ENCODE results near the gene CILP2.

The CILP2 gene

DNA sequence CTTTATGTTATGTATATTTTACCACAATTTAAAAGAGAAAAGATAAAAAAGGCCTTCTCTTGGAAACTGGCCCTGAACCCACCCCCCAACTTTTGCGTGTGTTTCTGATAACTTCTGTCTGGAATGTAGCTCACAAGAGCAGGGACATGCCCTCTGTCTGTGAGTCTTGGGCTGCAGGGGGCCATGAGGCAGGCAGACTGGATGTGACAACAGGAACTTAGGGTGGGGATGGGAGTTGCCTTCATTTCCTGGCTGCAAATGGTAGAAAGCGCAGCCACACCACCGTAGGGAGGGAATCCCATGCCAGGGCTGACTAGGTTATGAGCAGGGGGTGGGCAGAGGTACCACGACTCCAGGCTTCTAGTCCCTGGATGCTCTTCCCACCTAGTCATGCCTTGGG lies 21.9 kb downstream of the CILP2 start:
- FAIRE-seq: no peak
- TF ChIP-seq POLR2A (IDR thresholded peaks at IDR 0.05; ENCODE audit: low read depth, low read length) (no peak), TAF1 (IDR thresholded peaks at IDR 0.05; ENCODE audit: borderline replicate concordance, low read depth, low read length) (no peak)

DNA sequence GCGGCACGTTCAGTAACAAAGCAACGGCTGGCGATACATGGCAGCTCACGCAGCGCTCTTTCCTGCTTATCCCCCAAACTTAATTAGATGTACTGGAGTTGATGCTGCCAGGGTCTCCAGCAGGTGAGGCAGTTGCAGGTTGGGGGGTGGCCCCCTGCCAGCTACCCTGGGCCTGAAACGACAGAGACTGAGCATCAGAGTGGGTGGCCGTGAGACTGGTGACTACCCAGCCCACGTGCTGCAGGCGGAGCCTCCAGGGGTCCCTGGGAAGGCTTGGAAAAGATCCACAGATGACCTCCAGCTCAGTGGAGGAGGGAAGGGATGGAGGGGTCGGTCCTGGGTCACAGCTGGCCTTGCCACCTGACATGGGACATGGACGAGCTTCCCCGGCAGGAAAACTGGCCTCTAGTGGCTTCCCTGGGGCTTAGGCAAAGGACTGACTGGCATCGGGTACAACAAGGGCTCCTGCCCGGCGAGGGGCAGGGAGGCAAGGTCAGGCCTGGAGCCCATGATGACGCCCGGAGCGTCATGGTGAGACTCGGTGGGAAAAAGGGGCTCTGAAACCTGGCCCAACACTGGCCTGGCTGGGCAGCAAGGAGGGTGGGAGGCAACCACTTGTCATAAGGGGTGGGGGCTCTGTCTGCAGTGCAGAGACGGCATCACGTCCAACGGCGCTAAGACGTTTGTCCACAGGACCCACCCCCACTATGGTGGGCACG lies 24.0 kb downstream of the CILP2 start:
- no peak for TF ChIP-seq TAF1 (IDR thresholded peaks at IDR 0.05; ENCODE audit: borderline replicate concordance, low read depth, low read length)
- no peak for TF ChIP-seq POLR2AphosphoS5 (IDR thresholded peaks at IDR 0.05; ENCODE audit: low read depth, low read length)
- TF ChIP-seq POLR2A (IDR thresholded peaks at IDR 0.05; ENCODE audit: low read depth, low read length): no peak
- no peak for FAIRE-seq
- DNase-seq (ENCODE audit: insufficient read length): no peak

More for the DNA sequence above, 21.9 kb downstream of the CILP2 start:
- no peak for DNase-seq (ENCODE audit: insufficient read length)

DNA sequence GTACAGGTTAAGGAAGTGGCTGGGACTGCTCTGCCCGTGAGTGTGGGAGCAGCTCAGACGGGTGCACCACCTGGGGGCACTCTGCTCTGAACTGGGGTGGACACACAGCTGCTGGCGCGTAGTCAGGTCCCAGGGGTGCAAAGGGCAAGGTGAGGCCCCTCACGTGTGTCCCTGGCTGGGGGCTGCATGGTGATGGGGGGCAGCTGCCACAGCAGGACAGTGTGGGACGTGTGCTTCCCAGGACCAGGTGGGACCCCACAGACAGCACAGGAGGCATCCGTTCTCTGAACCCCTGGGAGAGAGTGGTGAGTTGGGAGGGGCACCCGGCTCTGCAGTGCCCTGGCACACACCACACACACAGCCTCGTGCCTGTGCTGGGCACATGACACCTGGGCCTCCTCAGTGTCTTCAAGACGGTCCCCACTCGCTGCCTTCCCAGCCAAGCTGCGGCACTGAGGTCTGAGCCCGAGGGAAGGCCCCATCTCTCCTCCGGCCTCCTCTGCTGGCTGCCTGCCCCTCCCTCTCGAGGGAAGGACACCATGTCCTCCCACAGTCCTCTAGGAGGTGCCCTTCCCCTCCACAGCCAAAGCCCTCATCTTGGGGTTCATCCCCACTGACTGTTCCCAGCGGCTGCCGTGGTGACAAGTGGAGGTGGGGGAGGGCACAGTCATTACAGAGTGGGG lies 24.7 kb downstream of the CILP2 start:
- DNase-seq (ENCODE audit: insufficient read length): no peak
- no peak for FAIRE-seq
- TF ChIP-seq TAF1 (IDR thresholded peaks at IDR 0.05; ENCODE audit: borderline replicate concordance, low read depth, low read length): no peak
- TF ChIP-seq POLR2AphosphoS5 (IDR thresholded peaks at IDR 0.05; ENCODE audit: low read depth, low read length): no peak
- no peak for TF ChIP-seq POLR2A (IDR thresholded peaks at IDR 0.05; ENCODE audit: low read depth, low read length)

DNA sequence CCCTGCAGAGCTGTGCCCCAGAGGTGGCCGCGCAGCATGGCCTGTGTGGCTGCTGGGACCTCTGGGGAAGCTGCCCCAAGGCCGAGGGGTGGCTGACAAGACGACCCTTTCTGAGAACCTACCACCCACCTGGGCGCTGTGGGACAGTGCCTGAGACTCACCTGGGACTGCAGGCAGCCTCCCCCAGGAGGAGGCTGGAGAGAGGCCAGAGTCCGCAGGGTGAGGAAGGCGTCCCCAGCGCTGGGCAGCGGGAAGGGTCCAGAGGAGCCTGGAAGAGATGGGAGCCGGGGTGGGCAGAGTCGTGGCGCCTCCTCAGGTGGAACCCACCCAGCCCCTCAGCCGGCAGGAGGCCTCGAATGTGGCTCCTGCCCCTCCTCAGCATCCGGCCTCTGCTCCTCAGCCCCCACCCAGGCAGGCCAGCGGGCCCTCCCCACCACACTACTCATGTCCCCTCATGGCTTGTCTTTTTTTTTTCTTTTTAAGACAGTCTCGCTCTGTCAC lies 25.3 kb downstream of the CILP2 start:
- no peak for FAIRE-seq
- TF ChIP-seq POLR2AphosphoS5 (IDR thresholded peaks at IDR 0.05; ENCODE audit: low read depth, low read length) (no peak), POLR2A (IDR thresholded peaks at IDR 0.05; ENCODE audit: low read depth, low read length) (no peak), TAF1 (IDR thresholded peaks at IDR 0.05; ENCODE audit: borderline replicate concordance, low read depth, low read length) (no peak)
- no peak for DNase-seq (ENCODE audit: insufficient read length)

DNA sequence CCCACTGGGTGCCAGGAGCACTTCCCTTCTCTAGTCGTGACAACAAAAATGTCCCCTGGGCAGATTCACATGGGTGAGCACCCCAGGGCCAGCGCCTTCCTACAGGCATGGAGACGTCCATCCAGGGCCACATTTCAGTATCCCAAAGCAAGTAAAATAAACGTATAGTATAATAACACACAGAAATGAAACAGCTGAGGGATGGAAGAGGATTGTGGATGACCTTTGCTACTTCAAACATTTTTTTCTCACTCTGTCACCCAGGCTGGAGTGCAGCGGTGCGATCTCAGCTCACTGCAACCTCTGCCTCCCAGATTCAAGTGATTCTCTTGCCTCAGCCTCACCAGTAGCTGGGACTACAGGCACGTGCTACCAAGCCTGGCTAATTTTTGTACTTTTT lies 28.2 kb downstream of the CILP2 start:
- no peak for FAIRE-seq
- TF ChIP-seq POLR2AphosphoS5 (IDR thresholded peaks at IDR 0.05; ENCODE audit: low read depth, low read length): no peak
- no peak for TF ChIP-seq TAF1 (IDR thresholded peaks at IDR 0.05; ENCODE audit: borderline replicate concordance, low read depth, low read length)
- no peak for DNase-seq (ENCODE audit: insufficient read length)

DNA sequence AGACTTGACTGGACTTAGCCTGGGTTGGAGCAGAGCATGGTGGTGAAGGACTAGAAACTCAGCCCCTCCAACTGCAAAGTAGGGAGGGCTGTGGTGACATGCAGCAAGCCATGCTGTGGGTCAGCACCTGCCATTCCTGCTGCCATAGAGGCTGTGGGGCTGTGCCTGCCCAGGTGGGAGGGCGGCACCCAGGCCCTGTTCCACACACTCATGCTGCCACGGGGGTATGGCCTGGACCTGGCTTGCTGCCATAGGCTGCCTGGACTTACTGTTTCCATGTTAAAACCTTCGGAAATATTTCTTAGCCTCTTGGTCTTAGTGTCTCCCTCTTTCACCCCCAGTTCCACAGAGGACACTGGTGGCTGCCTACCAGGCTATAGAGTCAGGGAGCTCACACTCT lies 29.3 kb downstream of the CILP2 start:
- TF ChIP-seq POLR2AphosphoS5 (IDR thresholded peaks at IDR 0.05; ENCODE audit: low read depth, low read length): no peak
- TF ChIP-seq POLR2A (IDR thresholded peaks at IDR 0.05; ENCODE audit: low read depth, low read length): no peak
- no peak for TF ChIP-seq TAF1 (IDR thresholded peaks at IDR 0.05; ENCODE audit: borderline replicate concordance, low read depth, low read length)
- DNase-seq (ENCODE audit: insufficient read length) (no peak), FAIRE-seq (no peak)

DNA sequence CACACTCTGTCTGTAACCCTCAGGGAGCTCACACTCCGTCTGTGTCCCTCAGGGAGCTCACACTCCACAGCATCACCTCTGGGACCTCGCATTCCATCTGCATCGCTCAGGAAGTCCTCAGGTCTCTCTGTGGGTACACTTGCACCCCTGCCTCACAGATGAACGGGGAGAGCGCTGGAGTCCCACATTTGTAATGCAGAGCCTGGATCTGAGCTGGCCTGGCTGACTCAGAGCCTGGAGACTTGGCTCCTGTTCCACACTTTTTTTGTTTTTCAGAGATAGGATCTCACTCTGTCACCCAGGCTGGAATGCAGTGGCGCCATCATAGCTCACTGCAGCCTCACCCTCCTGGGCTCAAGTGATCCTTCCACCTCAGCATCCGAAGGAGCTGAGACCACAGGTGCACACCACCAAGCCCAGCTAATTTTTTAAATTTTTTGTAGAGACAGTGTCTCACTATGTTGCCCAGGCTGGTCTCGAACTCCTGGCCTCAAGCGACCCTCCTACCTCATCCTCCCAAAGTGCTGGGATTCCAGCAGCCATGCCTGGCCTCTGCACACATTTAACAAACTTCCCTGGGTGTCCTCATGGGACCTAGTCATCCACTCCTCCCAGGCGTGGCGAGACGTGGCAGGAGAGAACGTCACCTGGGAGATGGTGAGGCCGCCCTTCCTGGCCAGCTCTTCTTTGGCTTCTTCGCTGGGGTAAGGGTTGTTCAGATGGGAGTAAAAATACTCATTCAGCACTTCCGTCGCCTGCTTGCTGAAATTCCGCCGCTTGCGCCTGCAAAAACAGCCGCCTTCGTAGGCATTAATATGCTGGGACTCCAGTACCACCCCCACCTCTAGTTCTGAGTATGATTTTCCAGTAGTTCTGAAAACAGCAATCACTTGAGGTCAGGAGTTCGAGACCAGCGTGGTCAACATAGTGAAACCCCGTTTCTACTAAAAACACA lies 31.0 kb downstream of the CILP2 start:
- TF ChIP-seq TAF1 (IDR thresholded peaks at IDR 0.05; ENCODE audit: borderline replicate concordance, low read depth, low read length): no peak
- no peak for TF ChIP-seq POLR2A (IDR thresholded peaks at IDR 0.05; ENCODE audit: low read depth, low read length)
- no peak for TF ChIP-seq POLR2AphosphoS5 (IDR thresholded peaks at IDR 0.05; ENCODE audit: low read depth, low read length)
- DNase-seq (ENCODE audit: insufficient read length) (no peak), FAIRE-seq (no peak)

DNA sequence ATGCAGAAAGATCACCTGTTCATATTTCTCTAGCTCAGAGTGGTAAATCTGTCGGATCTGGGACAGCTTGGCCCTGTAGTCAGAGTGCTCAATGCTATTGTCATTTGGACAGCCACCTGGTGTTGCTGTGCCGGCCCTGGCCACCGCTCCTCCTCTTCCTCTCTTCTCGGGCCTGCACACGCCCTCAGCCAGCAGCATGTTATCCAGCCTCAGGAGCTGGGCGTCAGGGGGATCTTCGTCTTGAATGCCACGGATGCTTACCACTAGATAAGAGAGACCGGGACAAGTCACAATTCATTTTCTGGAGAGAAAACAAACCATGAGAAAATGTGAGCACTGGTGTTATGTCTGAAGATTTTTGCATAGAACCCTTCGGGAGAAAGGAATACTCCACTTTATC lies 32.5 kb downstream of the CILP2 start:
- DNase-seq (ENCODE audit: insufficient read length) (no peak), FAIRE-seq (no peak)
- TF ChIP-seq POLR2AphosphoS5 (IDR thresholded peaks at IDR 0.05; ENCODE audit: low read depth, low read length) (no peak), POLR2A (IDR thresholded peaks at IDR 0.05; ENCODE audit: low read depth, low read length) (no peak), TAF1 (IDR thresholded peaks at IDR 0.05; ENCODE audit: borderline replicate concordance, low read depth, low read length) (no peak)

DNA sequence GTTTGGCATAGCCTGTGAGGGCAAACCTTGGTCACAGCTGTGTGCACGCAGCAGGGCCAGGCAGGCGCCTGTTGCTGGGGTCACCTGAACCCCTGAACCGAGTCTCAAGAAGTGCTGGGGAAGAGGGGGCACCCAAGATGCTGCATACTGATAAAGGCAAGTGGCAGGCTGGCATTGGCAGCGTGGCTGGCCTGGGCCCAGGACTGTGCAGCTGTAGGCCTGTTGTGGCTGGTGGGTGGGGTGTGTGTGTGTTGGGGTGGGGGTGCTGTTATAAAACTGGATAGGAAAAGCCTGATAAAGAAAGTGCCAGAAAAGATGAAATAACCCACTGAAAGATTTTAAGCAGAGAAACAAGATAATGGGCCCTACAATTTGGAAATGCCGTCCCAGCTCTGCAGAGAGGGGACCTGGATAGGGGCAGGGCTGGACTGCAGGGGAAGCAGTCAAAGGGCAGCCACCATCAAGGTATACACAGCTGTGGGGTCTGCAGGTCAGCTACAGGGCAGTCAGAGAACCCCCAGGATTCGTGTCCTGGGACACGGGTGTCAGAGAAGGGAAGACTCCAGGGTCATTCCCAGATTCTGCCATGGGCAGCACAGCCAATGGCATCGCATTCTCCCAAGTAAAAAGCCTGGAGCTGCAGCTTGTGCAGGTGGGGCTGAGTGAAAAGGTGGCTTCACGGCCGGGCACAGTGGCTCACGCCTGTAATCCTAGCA lies 33.2 kb downstream of the CILP2 start:
- FAIRE-seq (no peak), DNase-seq (ENCODE audit: insufficient read length) (no peak)
- TF ChIP-seq POLR2AphosphoS5 (IDR thresholded peaks at IDR 0.05; ENCODE audit: low read depth, low read length): no peak
- TF ChIP-seq TAF1 (IDR thresholded peaks at IDR 0.05; ENCODE audit: borderline replicate concordance, low read depth, low read length): no peak
- TF ChIP-seq POLR2A (IDR thresholded peaks at IDR 0.05; ENCODE audit: low read depth, low read length): no peak

DNA sequence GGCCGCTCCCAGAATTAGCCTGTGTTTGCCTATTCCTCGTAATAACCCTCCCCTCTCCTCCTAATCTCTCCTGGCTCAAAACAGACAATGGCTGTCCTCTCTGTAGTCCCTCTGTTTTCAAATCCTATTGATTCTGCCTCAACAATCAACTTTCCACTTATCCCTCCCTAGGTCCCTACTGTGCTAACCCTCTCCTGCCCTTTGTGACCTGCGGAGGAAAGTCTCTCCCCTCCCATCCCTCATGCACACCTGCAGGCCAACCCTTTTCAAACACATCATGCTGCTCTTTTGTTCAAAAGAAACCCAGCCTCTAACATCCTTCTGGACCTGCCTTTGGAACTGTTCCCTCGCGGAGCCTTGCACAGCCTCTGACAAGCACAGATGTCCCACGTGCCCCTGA lies 37.3 kb downstream of the CILP2 start:
- TF ChIP-seq TAF1 (IDR thresholded peaks at IDR 0.05; ENCODE audit: borderline replicate concordance, low read depth, low read length) (no peak), POLR2AphosphoS5 (IDR thresholded peaks at IDR 0.05; ENCODE audit: low read depth, low read length) (no peak), POLR2A (IDR thresholded peaks at IDR 0.05; ENCODE audit: low read depth, low read length) (no peak)
- DNase-seq (ENCODE audit: insufficient read length): no peak
- no peak for FAIRE-seq

DNA sequence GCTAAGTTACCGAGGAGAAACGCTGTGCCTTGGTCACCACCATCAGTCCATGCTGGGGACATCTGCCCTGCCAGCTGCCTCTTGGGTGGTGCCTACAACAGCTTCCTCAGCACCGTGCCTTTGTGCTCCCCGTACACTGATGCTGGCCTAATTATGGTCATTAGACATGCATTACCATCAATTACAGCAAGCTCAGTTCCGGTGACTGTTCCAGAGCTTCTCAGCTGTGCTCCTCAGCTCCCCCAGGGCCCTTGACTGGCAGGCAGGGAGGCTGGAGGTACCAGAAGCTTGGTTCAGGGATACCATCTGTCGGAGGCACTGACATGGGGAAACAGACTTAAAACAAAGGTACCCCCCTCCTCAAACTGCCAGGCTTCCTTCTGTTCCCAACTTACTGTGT lies 40.2 kb downstream of the CILP2 start:
- FAIRE-seq (no peak), DNase-seq (ENCODE audit: insufficient read length) (no peak)
- TF ChIP-seq TAF1 (IDR thresholded peaks at IDR 0.05; ENCODE audit: borderline replicate concordance, low read depth, low read length) (no peak), POLR2AphosphoS5 (IDR thresholded peaks at IDR 0.05; ENCODE audit: low read depth, low read length) (no peak), POLR2A (IDR thresholded peaks at IDR 0.05; ENCODE audit: low read depth, low read length) (no peak)

All from GM12892 (cell line).